ENCODE measurements around the gene SEC16A.

SEC16A gene

GRCh38 chr9:136520053-136520540 lies 37.3 kb upstream of the SEC16A start:
- DNase-seq: no peak
- intact Hi-C loops (cut with DNase I): no loop called here

GRCh38 chr9:136519263-136520052 lies 36.6 kb upstream of the SEC16A start:
- intact Hi-C loops (cut with DNase I): no loop called here
- no peak for DNase-seq

- no peak for DNase-seq
These were observed 35.8 kb upstream of the SEC16A start for GRCh38 chr9:136518623-136519022.

GRCh38 chr9:136517950-136518349 lies 35.1 kb upstream of the SEC16A start:
- intact Hi-C loops (cut with DNase I): no loop called here
- DNase-seq: no peak

More at GRCh38 chr9:136518623-136519022, 35.8 kb upstream of the SEC16A start:
- intact Hi-C loops (cut with DNase I): no loop called here

- DNase-seq: no peak
- intact Hi-C loops (cut with DNase I): no loop called here
These were observed 34.3 kb upstream of the SEC16A start for GRCh38 chr9:136517012-136517743.

- DNase-seq: peak in 9 of 10 donors; percentile 49 to 92 (median 67)
- intact Hi-C loops (cut with DNase I): no loop called here
These were observed 33.4 kb upstream of the SEC16A start for GRCh38 chr9:136516191-136516654.

GRCh38 chr9:136515276-136515675 lies 32.4 kb upstream of the SEC16A start:
- intact Hi-C loops (cut with DNase I): no loop called here
- no peak for DNase-seq

- intact Hi-C loops (cut with DNase I): loop anchor here (5.0 kb wide), 1 partner anchor 33 kb away; the partner anchor contains the start of gene NOTCH1
- peak in 1 of 10 donors; percentile 44 for DNase-seq
These were observed 31.3 kb upstream of the SEC16A start for GRCh38 chr9:136514022-136514714.

- intact Hi-C loops (cut with DNase I): loop anchor here (5.0 kb wide), 1 partner anchor 34 kb away; the partner anchor contains the start of gene NOTCH1
- no peak for DNase-seq
These were observed 30.4 kb upstream of the SEC16A start for GRCh38 chr9:136513191-136513590.

- DNase-seq: no peak
- intact Hi-C loops (cut with DNase I): loop anchor here (5.0 kb wide), 1 partner anchor 35 kb away; the partner anchor contains the start of gene NOTCH1
These were observed 29.8 kb upstream of the SEC16A start for GRCh38 chr9:136512651-136513071.

GRCh38 chr9:136511670-136512592 lies 29.1 kb upstream of the SEC16A start:
- intact Hi-C loops (cut with DNase I): loop anchor here (5.0 kb wide), 1 partner anchor 35 kb away; the partner anchor contains the start of gene NOTCH1
- peak in 9 of 10 donors; percentile 62 to 97 (median 75) for DNase-seq

GRCh38 chr9:136511144-136511669 lies 28.4 kb upstream of the SEC16A start:
- intact Hi-C loops (cut with DNase I): loop anchor here (5.0 kb wide), 1 partner anchor 36 kb away; the partner anchor contains the start of gene NOTCH1
- DNase-seq: no peak

- DNase-seq: no peak
- intact Hi-C loops (cut with DNase I): loop anchor here (5.0 kb wide), 1 partner anchor 37 kb away; the partner anchor contains the start of gene NOTCH1
These were observed 27.7 kb upstream of the SEC16A start for GRCh38 chr9:136510561-136510960.

- DNase-seq: no peak
- intact Hi-C loops (cut with DNase I): no loop called here
These were observed 26.7 kb upstream of the SEC16A start for GRCh38 chr9:136509549-136509948.

- intact Hi-C loops (cut with DNase I): no loop called here
- no peak for DNase-seq
These were observed 26.1 kb upstream of the SEC16A start for GRCh38 chr9:136508729-136509500.

GRCh38 chr9:136507992-136508375 lies 25.1 kb upstream of the SEC16A start:
- intact Hi-C loops (cut with DNase I): no loop called here
- DNase-seq: no peak

- DNase-seq: no peak
- intact Hi-C loops (cut with DNase I): no loop called here
These were observed 24.6 kb upstream of the SEC16A start for GRCh38 chr9:136507221-136507991.

All from posterior cingulate gyrus (tissue), 11 donors.